SK-N-SH treated with all-trans-retinoic acid at 6 μM for 48 hours (cell line): ENCODE results near the gene CDIP1.
A peak's percentile ranks its signal among the peaks of the same experiment; 100 is the strongest.

ENCODE experiments used
- ATAC-seq: fragments of 200-7000 bp; cut with Tn5 transposase; 3 replicates; pipeline ENCODE4 v1.9.1; 2020; ENCODE audit warnings: mild to moderate bottlenecking, moderate library complexity
- ARNTL ChIP-seq: fragments of 450-650 bp; formaldehyde crosslinking; IDR thresholded peaks from 2 replicates; pipeline ENCODE4 v1.5.0; 2020; ENCODE audit warnings: low read depth, mild to moderate bottlenecking, moderate library complexity, borderline replicate concordance
- BACH2 ChIP-seq: fragments of 250-450 bp; sonication (Bioruptor Pico); IDR thresholded peaks from 2 replicates; pipeline ENCODE4 v1.9.0; 2021; ENCODE audit warnings: mild to moderate bottlenecking, borderline replicate concordance
- CSDC2 ChIP-seq: fragments of 250-450 bp; sonication (Bioruptor Pico); IDR thresholded peaks from 2 replicates; pipeline ENCODE4 v1.5.0; 2020; ENCODE audit warnings: mild to moderate bottlenecking, moderate library complexity
- ESRRG ChIP-seq: fragments of 250-450 bp; sonication (Bioruptor Pico); IDR thresholded peaks from 2 replicates; pipeline ENCODE4 v1.6.1; 2021; ENCODE audit warnings: mild to moderate bottlenecking
- GLIS3 ChIP-seq: fragments of 250-450 bp; sonication (Bioruptor Pico); IDR thresholded peaks from 2 replicates; pipeline ENCODE4 v1.5.0; 2020; ENCODE audit warnings: mild to moderate bottlenecking, moderate library complexity
- ISL1 ChIP-seq: fragments of 250-450 bp; sonication (Bioruptor Pico); IDR thresholded peaks from 2 replicates; pipeline ENCODE4 v2.1.2; 2022; ENCODE audit warnings: mild to moderate bottlenecking, moderate library complexity
- OSR1 ChIP-seq: fragments of 250-450 bp; sonication (Bioruptor Pico); IDR thresholded peaks from 2 replicates; pipeline ENCODE4 v1.8.0; 2022; ENCODE audit warnings: moderate library complexity, mild to moderate bottlenecking, inconsistent platforms
- PATZ1 ChIP-seq: fragments of 250-450 bp; sonication (Bioruptor Pico); IDR thresholded peaks from 2 replicates; pipeline ENCODE4 v1.8.0; 2020; ENCODE audit warnings: mild to moderate bottlenecking, moderate library complexity, borderline replicate concordance
- PPARA ChIP-seq: fragments of 250-450 bp; sonication (Bioruptor Pico); IDR thresholded peaks from 2 replicates; pipeline ENCODE4 v1.5.0; 2020; ENCODE audit warnings: mild to moderate bottlenecking, borderline replicate concordance
- SNAI2 ChIP-seq: fragments of 250-450 bp; sonication (Bioruptor Pico); IDR thresholded peaks from 2 replicates; pipeline ENCODE4 v1.5.0; 2020; ENCODE audit warnings: mild to moderate bottlenecking, moderate library complexity
- TCF4 ChIP-seq: fragments of 250-450 bp; sonication (Bioruptor Pico); IDR thresholded peaks from 2 replicates; pipeline ENCODE4 v1.8.0; 2021; ENCODE audit warnings: mild to moderate bottlenecking, moderate library complexity, borderline replicate concordance
- TOX ChIP-seq: fragments of 250-450 bp; sonication (Bioruptor Pico); IDR thresholded peaks from 2 replicates; pipeline ENCODE4 v1.8.0; 2021; ENCODE audit warnings: mild to moderate bottlenecking, moderate library complexity, borderline replicate concordance
- ZC3H10 ChIP-seq: fragments of 250-450 bp; sonication (Bioruptor Pico); IDR thresholded peaks from 2 replicates; pipeline ENCODE4 v1.5.1; 2021; ENCODE audit warnings: mild to moderate bottlenecking, moderate library complexity
- ZFP3 ChIP-seq: fragments of 250-450 bp; sonication (Bioruptor Pico); IDR thresholded peaks from 2 replicates; pipeline ENCODE4 v1.5.0; 2020; ENCODE audit warnings: mild to moderate bottlenecking, moderate library complexity
- ZNF70 ChIP-seq: fragments of 450-650 bp; formaldehyde crosslinking; IDR thresholded peaks from 2 replicates; pipeline ENCODE4 v1.5.0; 2020; ENCODE audit warnings: mild to moderate bottlenecking, moderate library complexity
- ZNF8 ChIP-seq: fragments of 450-650 bp; formaldehyde crosslinking; IDR thresholded peaks from 2 replicates; pipeline ENCODE4 v1.5.0; 2020; ENCODE audit warnings: mild to moderate bottlenecking, moderate library complexity
- TF ChIP-seq, protein P1 (sequence below): fragments of 250-450 bp; sonication (Bioruptor Pico); IDR thresholded peaks from 2 replicates; pipeline ENCODE4 v1.5.1; 2021; ENCODE audit warnings: mild to moderate bottlenecking, moderate library complexity
- TF ChIP-seq, protein P2 (sequence below): fragments of 250-450 bp; sonication (Bioruptor Pico); IDR thresholded peaks from 2 replicates; pipeline ENCODE4 v1.5.1; 2020; ENCODE audit warnings: low read depth, mild to moderate bottlenecking, moderate library complexity

The CDIP1 gene

GRCh38 chr16:4523686-4524085 is 14.9 kb downstream of the CDIP1 start:
- no peak for TF ChIP-seq PATZ1
- no peak for TF ChIP-seq BACH2
- TF ChIP-seq ZFP3 (CRISPR knock-in tag): no peak
- TF ChIP-seq, protein P1, sequence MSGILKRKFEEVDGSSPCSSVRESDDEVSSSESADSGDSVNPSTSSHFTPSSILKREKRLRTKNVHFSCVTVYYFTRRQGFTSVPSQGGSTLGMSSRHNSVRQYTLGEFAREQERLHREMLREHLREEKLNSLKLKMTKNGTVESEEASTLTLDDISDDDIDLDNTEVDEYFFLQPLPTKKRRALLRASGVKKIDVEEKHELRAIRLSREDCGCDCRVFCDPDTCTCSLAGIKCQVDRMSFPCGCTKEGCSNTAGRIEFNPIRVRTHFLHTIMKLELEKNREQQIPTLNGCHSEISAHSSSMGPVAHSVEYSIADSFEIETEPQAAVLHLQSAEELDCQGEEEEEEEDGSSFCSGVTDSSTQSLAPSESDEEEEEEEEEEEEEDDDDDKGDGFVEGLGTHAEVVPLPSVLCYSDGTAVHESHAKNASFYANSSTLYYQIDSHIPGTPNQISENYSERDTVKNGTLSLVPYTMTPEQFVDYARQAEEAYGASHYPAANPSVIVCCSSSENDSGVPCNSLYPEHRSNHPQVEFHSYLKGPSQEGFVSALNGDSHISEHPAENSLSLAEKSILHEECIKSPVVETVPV (CRISPR knock-in tag): no peak
- no peak for TF ChIP-seq PPARA (CRISPR knock-in tag)
- no peak for TF ChIP-seq ZNF70 (CRISPR knock-in tag)
- no peak for ATAC-seq

DNA sequence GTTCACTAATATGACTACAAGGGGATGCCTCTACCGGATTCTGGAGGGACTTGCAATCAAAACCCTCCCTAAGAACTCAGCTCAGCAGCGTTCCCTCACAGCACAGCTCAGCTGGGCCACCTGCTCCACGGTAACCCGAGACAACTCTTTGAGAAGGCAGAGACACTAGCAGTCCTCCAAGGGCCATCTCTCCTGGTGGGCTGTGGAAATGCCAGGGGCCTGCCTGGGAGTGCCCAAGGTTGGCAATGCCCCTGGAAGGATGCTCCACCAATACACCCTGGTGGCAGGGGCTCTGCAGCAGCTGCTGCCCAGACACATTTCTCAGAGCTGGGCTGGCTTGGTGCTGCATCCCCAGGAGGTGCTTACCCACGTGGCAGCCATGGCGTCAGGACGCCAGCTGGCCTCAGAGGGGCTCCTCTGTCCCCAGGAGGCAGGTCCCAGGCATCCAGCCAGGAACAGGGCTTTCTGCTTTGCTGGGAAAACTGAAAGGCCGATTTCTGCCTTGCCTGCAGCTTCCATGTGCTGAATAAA is 16.5 kb downstream of the CDIP1 start:
- TF ChIP-seq TCF4 (CRISPR knock-in tag) (peak; percentile 14; the same call in 1 of the 2 replicates), ARNTL (CRISPR knock-in tag) (no peak)
- TF ChIP-seq, all 23 proteins: peak for 1
- ATAC-seq: peak; percentile 11; the same call in 1 of the 3 replicates

DNA sequence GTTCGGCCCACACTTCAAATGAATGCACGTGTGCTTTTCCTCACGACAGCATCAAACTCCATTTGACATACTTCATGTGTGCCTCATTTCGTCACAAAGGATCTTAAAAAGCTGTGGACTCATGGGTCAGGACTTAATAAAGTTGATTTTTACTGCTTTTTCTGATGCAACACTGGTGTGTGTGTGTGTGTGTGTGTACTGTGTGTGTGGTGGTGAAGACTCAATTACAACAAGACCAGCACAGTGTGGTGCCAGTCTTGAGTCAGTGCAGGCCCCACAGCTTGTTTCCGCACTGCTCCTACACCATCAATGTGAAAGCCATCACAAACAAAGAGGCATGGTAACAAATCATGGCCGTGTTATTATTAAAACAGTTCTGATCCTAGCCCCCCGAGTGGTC is 17.7 kb downstream of the CDIP1 start:
- TF ChIP-seq ZNF8: no peak
- TF ChIP-seq ZFP3 (CRISPR knock-in tag): no peak
- TF ChIP-seq, protein P2, sequence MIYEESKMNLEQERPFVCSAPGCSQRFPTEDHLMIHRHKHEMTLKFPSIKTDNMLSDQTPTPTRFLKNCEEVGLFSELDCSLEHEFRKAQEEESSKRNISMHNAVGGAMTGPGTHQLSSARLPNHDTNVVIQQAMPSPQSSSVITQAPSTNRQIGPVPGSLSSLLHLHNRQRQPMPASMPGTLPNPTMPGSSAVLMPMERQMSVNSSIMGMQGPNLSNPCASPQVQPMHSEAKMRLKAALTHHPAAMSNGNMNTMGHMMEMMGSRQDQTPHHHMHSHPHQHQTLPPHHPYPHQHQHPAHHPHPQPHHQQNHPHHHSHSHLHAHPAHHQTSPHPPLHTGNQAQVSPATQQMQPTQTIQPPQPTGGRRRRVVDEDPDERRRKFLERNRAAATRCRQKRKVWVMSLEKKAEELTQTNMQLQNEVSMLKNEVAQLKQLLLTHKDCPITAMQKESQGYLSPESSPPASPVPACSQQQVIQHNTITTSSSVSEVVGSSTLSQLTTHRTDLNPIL (CRISPR knock-in tag): no peak
- no peak for TF ChIP-seq CSDC2 (CRISPR knock-in tag)
- no peak for TF ChIP-seq GLIS3 (CRISPR knock-in tag)
- no peak for TF ChIP-seq ZNF70 (CRISPR knock-in tag)
- ATAC-seq: no peak

- no peak for ATAC-seq
Observed at GRCh38 chr16:4519274-4520058, 19.1 kb downstream of the CDIP1 start.

DNA sequence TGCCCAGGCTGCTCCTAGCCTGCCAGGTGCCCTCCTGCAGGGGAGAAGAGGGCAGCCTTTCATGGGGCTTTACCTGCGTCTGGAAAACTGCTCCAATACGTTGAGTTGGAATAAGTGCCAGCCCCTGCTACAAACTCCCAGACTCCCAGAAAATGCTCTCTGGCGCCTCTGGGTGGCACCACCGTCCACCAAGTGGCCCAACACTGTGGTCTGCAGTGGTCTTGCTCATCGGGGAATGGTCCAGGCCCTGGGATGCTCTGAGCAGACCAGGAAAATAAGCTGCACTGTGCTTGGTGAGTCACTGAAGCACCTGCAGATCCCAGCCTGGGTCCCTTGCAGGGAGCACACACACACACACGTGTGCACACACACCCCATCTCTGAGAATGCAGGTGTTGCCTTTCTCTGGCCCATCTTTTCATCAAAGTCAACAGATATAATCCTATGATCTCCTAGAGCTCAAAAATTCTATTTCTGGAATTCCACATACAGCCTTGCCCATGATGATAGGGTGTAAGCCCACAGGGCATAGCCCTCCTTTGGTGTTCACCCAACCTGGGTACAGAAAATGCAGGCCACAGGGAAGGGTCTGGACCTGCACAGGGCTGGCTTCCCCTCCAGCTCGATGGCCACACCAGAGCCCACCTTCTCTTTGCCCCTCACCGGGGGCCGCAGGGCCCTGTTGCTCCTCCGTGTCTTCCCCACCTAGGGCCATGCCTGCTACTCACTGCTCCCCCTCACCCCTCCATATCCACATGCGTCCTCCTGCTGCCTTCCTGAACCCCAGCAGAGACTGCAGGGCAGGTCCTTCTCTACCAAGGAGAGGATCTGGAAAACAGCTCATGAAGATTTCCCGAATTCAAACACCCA is 20.5 kb downstream of the CDIP1 start:
- ATAC-seq: peak; percentile 68
- no peak for TF ChIP-seq ESRRG (CRISPR knock-in tag)
- no peak for TF ChIP-seq OSR1 (CRISPR knock-in tag)
- TF ChIP-seq, protein P1 (CRISPR knock-in tag): no peak
- TF ChIP-seq TOX (CRISPR knock-in tag): no peak
- TF ChIP-seq SNAI2 (CRISPR knock-in tag): no peak
- TF ChIP-seq ARNTL (CRISPR knock-in tag): no peak
- TF ChIP-seq ZNF8: no peak
- TF ChIP-seq ISL1 (CRISPR knock-in tag): no peak
- TF ChIP-seq ZC3H10 (CRISPR knock-in tag): no peak
- no peak for TF ChIP-seq CSDC2 (CRISPR knock-in tag)

More at GRCh38 chr16:4519274-4520058, 19.1 kb downstream of the CDIP1 start:
- TF ChIP-seq ZC3H10 (CRISPR knock-in tag): no peak
- TF ChIP-seq BACH2: no peak
